ENCODE measurements around the gene XYLT1.
A peak's percentile ranks its signal among the peaks of the same experiment; 100 is the strongest.

XYLT1 gene

DNA sequence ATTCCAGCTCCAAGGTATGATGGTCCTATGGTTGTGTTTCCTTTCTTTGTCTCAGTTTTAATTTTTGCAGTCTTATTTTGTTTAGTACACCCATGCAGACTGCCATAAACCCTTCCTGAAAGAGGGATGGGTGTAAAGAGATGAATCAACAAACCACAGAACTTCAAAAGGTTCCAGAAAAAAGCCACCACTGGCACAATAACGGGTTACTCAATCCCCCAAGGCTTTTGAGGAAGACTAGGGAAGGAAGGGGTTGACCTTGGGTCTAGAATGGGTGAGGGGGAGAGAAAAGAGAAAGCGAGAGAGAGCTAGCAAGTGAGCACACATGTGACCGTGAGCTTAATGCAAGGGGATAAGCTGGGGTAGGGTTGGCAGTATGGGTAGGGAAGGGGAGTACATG lies 168.1 kb downstream of the XYLT1 start:
- no peak for DNase-seq

DNA sequence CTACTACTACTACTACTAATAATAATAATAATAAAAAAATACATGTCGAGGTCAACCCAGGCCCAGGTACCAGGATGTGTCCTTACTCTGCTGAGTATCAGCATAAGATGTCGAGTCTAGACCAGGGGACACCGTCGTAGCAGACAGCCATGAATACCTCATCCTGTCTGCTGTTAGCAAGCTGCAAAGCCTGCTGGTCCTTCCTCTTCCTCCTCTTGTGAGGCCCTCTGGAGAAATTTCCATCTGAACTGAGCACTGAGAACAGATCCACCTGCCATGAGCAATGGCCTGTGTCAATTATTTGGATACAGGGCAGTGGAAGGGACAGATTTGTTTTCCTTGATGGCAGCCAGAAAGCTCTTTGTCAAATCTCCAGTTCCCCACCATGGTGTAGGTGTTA lies 168.5 kb downstream of the XYLT1 start:
- DNase-seq: no peak

GRCh38 chr16:17301593-17302135 lies 169.1 kb downstream of the XYLT1 start:
- DNase-seq: no peak

DNA sequence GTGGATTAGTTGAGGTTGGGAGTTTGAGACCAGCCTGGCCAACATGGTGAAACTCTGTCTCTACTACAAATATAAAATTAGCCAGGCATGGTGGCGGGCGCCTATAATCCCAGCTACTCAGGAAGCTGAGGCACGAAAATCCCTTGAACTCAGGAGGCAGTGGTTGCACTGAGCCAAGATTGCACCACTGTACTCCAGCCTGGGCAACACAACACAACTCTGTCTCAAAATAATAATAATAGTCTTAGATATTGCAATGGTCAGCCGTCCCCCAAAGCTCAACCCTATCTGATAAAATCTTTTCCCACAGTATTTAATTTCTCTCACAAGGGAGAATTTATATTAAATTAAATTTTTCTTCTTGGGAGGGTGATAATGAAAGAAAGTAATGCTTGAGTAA lies 169.6 kb downstream of the XYLT1 start:
- no peak for DNase-seq

GRCh38 chr16:17299790-17300189 lies 171.0 kb downstream of the XYLT1 start:
- DNase-seq: peak; percentile 51

GRCh38 chr16:17298238-17298637 lies 172.5 kb downstream of the XYLT1 start:
- no peak for DNase-seq

DNA sequence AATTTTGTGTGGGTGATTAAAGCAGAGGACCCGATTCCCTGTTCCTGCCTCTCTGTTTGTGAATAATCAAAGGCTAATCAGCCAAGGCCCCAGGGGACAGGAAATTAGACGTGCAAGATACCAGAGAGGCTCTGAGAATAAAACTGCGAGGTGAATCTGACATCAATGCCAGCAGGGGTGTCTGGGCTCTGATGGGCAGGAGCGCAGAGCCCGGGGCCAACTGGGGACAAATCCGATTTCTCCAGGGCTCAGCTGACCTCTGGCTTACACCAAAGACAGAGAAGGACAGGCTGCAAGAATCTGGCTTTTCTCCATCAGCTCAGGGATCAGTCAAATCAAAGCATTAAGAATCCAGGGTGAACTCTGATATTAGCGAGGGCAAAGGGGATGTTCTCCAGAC lies 174.3 kb downstream of the XYLT1 start:
- DNase-seq: no peak

DNA sequence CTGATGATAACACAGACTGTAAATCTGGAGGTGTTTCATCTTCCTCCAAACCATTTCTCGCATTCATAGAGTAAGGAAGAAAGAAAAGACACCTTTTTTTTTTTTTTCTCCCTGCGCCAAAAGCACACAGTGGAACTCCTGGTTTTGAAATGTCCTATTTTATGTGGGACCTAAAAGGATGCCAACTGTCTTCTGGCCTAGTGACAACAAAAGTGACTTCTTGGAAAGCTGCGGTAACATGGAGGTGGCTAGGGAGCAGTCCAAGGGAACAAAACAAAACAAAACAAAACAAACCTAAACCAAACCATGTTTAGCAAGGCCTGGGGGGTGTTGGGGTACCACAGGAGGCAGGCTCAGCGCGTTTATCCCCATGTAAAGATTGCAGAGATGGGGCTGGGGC lies 174.8 kb downstream of the XYLT1 start:
- no peak for DNase-seq

GRCh38 chr16:17294856-17295255 lies 175.9 kb downstream of the XYLT1 start:
- no peak for DNase-seq

GRCh38 chr16:17293813-17294558 lies 176.8 kb downstream of the XYLT1 start:
- no peak for DNase-seq

DNA sequence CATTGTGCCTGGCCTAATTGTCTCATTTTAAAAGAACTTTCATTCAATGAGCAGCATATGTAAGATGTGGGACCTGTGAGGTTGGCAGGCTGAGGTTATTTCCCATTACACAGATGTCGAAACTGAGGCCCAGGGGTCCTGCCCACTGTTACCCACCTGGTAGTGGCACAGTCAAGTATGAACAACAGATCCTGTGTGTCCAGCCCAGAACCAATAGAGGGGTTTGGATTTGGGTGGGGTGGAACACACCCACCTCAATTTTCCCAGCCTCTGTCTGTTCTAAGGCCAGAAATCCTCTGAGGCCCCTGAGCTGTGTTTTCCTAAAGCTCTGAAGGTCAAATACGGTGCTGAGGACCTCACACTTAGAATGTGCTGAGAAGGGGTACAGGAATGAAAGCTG lies 179.5 kb downstream of the XYLT1 start:
- DNase-seq: no peak

DNA sequence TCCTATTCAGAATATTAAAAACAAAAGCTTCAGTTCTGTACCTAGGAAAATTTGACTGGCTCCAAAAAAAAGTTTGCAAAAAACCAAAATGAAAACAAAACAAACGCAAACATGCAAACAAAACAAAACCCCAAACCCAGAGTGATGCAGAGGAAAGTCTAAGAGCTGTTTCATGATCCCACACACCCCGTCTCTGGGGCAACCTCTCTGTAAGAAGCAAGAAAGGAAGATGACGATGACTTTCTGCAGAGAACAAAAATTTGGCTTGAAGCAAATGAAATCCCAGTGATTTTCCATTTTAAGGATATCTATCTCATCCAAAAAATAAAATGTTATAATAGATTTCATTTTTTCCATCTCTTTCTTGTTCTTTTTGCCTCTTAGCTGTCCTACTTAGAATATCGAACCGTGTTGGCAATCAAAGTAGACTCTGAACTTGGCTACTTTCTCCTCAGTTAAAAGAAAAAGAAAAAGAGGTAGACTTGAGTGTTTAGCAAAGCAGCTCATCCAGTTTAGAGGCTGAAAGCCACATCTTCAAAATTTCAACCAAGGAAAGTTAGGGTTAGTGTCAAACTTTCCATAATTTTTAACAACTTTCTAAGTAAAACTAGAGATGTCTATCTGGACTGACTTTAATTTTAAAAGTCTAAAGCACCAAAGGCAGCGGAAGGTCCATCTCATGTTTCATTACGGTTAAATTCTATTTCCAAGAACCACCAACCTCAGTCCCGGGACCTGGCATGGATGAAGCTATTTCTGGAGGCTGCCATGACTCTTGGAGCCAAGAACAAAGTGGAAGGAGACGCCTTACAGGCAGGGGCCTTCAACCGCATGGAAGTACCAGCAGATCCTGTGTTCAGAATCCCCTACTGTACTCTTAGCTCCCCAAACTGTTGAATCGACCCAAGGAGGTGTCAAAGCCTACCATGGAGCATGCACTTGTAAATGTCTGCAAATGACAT lies 180.8 kb downstream of the XYLT1 start:
- DNase-seq: no peak

GRCh38 chr16:17289050-17289449 lies 181.7 kb downstream of the XYLT1 start:
- DNase-seq: no peak

GRCh38 chr16:17287166-17287800 lies 183.5 kb downstream of the XYLT1 start:
- peak; percentile 60 for DNase-seq

DNA sequence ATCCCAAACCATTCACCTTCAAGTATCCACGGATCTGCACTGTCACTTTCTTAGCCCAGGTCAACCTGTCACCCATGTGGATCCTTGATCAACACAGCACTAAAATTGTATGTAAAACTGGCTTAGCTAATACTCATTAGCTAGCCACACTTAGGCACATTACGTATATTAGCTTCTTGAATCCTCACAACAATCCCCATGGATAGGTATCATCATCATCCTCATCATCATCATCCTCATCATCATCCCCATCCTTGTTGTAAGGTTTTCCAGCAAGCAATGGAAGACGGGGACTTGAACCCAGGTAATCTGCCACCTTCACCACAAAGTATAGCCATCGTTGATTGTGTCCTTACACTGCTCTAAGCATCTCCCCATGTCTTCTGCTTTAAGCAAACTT lies 184.3 kb downstream of the XYLT1 start:
- no peak for DNase-seq

DNA sequence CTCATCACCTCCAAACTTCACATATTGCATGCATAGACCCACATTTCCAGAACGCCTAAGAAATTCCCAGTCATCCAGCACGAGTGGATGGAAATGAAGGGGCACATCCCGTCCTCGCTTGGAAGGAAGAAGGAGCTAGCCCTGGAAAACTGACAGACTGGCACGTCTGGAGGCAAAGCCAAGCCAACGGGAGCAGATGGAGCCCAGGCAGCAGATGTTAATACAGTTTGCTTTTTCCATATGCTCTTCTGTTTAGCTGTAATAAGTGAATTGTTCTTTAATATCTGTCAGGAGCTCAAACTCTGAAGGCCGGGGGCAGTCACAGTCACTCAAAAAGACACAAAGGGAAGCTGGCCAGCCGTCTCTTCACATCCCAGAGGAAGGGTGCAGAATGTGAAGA lies 187.7 kb downstream of the XYLT1 start:
- DNase-seq: peak; percentile 40

GRCh38 chr16:17282247-17282646 lies 188.5 kb downstream of the XYLT1 start:
- no peak for DNase-seq

- DNase-seq: no peak
These were observed 189.7 kb downstream of the XYLT1 start for GRCh38 chr16:17281052-17281451.

- no peak for DNase-seq
These were observed 191.8 kb downstream of the XYLT1 start for GRCh38 chr16:17278988-17279387.

DNA sequence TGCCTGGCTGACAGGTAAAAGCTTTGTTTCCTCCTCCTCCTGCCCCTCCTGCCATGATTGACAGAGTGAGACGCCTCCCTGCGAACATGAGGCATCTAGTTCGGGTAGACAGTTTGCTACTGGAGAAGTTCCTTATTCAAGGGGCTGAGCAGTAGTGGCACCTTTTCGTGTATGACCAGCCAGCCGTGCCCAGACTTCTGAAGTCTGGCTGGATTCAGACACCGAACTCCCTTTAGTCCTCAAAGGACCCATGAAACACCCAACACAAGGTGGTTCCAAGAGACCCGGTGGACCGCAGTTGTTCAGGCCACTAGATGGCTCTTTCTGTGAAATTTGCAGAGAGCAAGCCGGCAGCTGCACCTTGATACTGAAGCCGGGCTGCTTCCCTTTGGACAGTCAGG lies 192.8 kb downstream of the XYLT1 start:
- DNase-seq: no peak

GRCh38 chr16:17276610-17277009 lies 194.2 kb downstream of the XYLT1 start:
- DNase-seq: no peak

DNA sequence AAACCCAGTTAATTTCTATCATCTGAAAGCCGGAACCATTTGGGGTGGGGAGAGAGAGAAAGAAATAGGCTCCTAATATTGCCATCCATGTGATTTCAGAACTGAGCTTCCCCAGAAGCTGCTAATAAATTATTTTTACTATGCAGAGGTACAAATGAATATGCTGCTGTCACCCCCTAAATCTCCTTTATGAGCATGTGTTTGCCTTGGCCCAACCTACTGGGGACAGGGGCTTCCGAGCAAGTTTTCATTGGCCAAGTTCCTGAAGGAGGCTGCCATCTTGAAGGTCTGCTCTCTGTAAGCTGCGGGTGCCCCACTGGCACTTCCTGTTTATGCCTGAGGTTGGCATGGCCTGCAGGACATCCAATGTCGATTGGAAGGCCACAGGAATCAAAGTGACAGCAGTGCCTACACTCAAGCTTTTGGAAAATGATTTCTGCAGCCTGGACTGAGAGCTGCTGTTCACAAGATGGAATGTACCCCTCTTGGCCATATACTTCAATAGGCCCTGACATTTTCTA lies 194.7 kb downstream of the XYLT1 start:
- no peak for DNase-seq

Measured in retina (tissue), 1 donor.